GM12878 (cell line): ENCODE data around the gene DTX3.

Experiments used
- BRCA1 ChIP-seq: IDR thresholded peaks from 2 replicates; pipeline ENCODE4 v1.6.1; 2011; ENCODE audit warnings: low read depth, low read length, improper control_type of control experiment
- HDGF ChIP-seq: fragments of 450-650 bp; IDR thresholded peaks from 2 replicates; pipeline ENCODE4 v1.6.1; 2016; ENCODE audit warnings: antibody characterized with exemption
- NR2C1 ChIP-seq: fragments of 450-650 bp; IDR thresholded peaks from 2 replicates; pipeline ENCODE4 v1.6.1; 2017; ENCODE audit warnings: antibody characterized with exemption, mild to moderate bottlenecking, moderate library complexity
- PAX5 ChIP-seq: IDR thresholded peaks from 2 replicates; pipeline ENCODE4 v1.6.1; 2011; ENCODE audit warnings: low read depth, low read length, borderline replicate concordance
- POLR2A ChIP-seq: IDR thresholded peaks from 2 replicates; pipeline ENCODE4 v1.6.1; 2011; ENCODE audit warnings: low read depth, mild to moderate bottlenecking, low read length
- SUZ12 ChIP-seq: fragments of 200-600 bp; sonication (generic); IDR thresholded peaks from one replicate; pipeline ENCODE4 v1.6.1; 2018; ENCODE audit warnings: antibody characterized with exemption, mild to moderate bottlenecking; ENCODE audit not compliant: unreplicated experiment
- TCF7 ChIP-seq: IDR thresholded peaks from 2 replicates; pipeline ENCODE4 v1.6.1; 2014; ENCODE audit warnings: antibody characterized with exemption, borderline replicate concordance
- YY1 ChIP-seq: IDR thresholded peaks from 2 replicates; pipeline ENCODE4 v1.6.1; 2011; ENCODE audit warnings: low read depth, mild to moderate bottlenecking, low read length
- ZNF274 ChIP-seq: IDR thresholded peaks from one replicate; pipeline ENCODE4 v1.8.0; 2011; ENCODE audit not compliant: insufficient read length, insufficient read depth
- ZNF384 ChIP-seq: IDR thresholded peaks from 2 replicates; pipeline ENCODE4 v1.6.1; 2012; ENCODE audit warnings: low read depth, mild to moderate bottlenecking, low read length, improper control_type of control experiment, borderline replicate concordance
- TF ChIP-seq, protein P1 (sequence below): fragments of 450-650 bp; IDR thresholded peaks from 2 replicates; pipeline ENCODE4 v1.6.1; 2017; ENCODE audit warnings: mild to moderate bottlenecking, low read depth, inconsistent platforms; ENCODE audit not compliant: poor library complexity, severe bottlenecking
- TF ChIP-seq, protein P2 (sequence below): fragments of 450-650 bp; formaldehyde crosslinking; IDR thresholded peaks from 2 replicates; pipeline ENCODE4 v1.5.0; 2022; ENCODE audit warnings: mild to moderate bottlenecking, missing genetic modification characterization
- TF ChIP-seq, protein P3 (sequence below), 3 experiments: IDR thresholded peaks in 2 of 3; conservative IDR thresholded peaks in 1 of 3; 2 replicates each; pipeline ENCODE4 v1.5.1; 2011; ENCODE audit warnings: low read depth in 3 of 3, low read length in 3 of 3, mild to moderate bottlenecking in 3 of 3, control low read depth in 2 of 3, moderate library complexity in 2 of 3, inconsistent platforms in 1 of 3, mixed read lengths in 1 of 3; ENCODE audit not compliant: control insufficient read depth in 2 of 3, insufficient read depth in 1 of 3; ENCODE audit errors: extremely low read depth in 1 of 3
- TF ChIP-seq, protein P4 (sequence below): fragments of 450-650 bp; IDR thresholded peaks from 2 replicates; pipeline ENCODE4 v1.6.1; 2017; ENCODE audit warnings: mild to moderate bottlenecking

DNA sequence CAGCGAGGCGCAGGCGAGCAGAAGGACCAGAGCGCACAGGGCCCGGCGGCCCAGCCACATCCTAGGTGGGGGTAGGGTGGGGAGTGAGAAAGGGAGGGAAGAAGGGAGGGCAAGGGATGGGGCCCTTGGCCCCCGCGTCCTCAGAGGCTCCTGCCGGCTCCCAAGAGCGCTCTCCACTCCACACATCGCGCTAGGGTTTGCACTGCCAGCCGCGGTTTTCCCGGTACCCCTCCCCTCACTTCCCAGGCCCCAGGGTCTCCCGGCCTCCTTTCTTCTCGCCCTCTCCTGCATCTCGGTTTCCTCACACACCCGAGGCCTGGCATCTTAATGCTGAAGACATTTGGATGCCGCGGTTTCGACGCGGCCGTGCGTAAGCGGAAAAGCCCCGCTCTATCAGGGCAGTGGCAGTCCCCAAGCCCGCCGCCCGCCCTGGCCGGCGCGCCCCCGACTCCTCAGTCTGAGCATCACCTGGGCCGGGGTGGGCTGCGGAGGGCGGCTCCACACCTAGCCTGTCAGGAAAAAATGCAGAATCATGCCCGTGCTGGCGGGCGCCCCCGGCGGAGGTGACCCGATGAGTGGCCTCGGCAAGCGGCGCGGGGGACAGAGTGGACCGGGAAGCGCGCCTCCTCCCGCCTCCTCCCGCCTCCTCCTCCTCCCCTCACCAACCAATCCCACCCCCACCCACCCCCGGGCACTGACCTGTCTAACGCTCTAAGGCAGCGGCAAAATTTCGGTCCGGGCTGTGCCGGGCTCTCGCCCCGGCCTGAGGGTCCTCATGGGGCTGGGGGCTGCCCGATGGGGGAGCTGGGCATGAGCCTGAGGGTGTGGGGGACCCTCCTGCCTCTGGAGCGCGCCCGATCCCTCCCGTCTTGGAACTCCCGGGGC is 27.7 kb downstream of the DTX3 start:
- TF ChIP-seq NR2C1 = no peak
- TF ChIP-seq SUZ12 = no peak
- TF ChIP-seq, protein P1, sequence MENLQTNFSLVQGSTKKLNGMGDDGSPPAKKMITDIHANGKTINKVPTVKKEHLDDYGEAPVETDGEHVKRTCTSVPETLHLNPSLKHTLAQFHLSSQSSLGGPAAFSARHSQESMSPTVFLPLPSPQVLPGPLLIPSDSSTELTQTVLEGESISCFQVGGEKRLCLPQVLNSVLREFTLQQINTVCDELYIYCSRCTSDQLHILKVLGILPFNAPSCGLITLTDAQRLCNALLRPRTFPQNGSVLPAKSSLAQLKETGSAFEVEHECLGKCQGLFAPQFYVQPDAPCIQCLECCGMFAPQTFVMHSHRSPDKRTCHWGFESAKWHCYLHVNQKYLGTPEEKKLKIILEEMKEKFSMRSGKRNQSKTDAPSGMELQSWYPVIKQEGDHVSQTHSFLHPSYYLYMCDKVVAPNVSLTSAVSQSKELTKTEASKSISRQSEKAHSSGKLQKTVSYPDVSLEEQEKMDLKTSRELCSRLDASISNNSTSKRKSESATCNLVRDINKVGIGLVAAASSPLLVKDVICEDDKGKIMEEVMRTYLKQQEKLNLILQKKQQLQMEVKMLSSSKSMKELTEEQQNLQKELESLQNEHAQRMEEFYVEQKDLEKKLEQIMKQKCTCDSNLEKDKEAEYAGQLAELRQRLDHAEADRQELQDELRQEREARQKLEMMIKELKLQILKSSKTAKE = no peak
- TF ChIP-seq POLR2A = no peak
- TF ChIP-seq, protein P2, sequence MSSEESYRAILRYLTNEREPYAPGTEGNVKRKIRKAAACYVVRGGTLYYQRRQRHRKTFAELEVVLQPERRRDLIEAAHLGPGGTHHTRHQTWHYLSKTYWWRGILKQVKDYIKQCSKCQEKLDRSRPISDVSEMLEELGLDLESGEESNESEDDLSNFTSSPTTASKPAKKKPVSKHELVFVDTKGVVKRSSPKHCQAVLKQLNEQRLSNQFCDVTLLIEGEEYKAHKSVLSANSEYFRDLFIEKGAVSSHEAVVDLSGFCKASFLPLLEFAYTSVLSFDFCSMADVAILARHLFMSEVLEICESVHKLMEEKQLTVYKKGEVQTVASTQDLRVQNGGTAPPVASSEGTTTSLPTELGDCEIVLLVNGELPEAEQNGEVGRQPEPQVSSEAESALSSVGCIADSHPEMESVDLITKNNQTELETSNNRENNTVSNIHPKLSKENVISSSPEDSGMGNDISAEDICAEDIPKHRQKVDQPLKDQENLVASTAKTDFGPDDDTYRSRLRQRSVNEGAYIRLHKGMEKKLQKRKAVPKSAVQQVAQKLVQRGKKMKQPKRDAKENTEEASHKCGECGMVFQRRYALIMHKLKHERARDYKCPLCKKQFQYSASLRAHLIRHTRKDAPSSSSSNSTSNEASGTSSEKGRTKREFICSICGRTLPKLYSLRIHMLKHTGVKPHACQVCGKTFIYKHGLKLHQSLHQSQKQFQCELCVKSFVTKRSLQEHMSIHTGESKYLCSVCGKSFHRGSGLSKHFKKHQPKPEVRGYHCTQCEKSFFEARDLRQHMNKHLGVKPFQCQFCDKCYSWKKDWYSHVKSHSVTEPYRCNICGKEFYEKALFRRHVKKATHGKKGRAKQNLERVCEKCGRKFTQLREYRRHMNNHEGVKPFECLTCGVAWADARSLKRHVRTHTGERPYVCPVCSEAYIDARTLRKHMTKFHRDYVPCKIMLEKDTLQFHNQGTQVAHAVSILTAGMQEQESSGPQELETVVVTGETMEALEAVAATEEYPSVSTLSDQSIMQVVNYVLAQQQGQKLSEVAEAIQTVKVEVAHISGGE = no peak
- no peak for TF ChIP-seq BRCA1
- no peak for TF ChIP-seq ZNF274
- no peak for TF ChIP-seq YY1
- TF ChIP-seq, protein P3, sequence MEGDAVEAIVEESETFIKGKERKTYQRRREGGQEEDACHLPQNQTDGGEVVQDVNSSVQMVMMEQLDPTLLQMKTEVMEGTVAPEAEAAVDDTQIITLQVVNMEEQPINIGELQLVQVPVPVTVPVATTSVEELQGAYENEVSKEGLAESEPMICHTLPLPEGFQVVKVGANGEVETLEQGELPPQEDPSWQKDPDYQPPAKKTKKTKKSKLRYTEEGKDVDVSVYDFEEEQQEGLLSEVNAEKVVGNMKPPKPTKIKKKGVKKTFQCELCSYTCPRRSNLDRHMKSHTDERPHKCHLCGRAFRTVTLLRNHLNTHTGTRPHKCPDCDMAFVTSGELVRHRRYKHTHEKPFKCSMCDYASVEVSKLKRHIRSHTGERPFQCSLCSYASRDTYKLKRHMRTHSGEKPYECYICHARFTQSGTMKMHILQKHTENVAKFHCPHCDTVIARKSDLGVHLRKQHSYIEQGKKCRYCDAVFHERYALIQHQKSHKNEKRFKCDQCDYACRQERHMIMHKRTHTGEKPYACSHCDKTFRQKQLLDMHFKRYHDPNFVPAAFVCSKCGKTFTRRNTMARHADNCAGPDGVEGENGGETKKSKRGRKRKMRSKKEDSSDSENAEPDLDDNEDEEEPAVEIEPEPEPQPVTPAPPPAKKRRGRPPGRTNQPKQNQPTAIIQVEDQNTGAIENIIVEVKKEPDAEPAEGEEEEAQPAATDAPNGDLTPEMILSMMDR (IDR thresholded peaks at IDR 0.05 in 2 of 3, conservative IDR thresholded peaks at IDR 0.05 in 1 of 3; ENCODE audit: control insufficient read depth in 2 of 3, extremely low read depth in 1 of 3, insufficient read depth in 1 of 3, low read depth in 3 of 3, low read length in 3 of 3) = peak in 1 of 3 experiments; percentile 8; a peak in 1 of 6 replicates
- TF ChIP-seq, protein P4, sequence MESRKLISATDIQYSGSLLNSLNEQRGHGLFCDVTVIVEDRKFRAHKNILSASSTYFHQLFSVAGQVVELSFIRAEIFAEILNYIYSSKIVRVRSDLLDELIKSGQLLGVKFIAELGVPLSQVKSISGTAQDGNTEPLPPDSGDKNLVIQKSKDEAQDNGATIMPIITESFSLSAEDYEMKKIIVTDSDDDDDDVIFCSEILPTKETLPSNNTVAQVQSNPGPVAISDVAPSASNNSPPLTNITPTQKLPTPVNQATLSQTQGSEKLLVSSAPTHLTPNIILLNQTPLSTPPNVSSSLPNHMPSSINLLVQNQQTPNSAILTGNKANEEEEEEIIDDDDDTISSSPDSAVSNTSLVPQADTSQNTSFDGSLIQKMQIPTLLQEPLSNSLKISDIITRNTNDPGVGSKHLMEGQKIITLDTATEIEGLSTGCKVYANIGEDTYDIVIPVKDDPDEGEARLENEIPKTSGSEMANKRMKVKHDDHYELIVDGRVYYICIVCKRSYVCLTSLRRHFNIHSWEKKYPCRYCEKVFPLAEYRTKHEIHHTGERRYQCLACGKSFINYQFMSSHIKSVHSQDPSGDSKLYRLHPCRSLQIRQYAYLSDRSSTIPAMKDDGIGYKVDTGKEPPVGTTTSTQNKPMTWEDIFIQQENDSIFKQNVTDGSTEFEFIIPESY = no peak
- TF ChIP-seq HDGF = no peak
- no peak for TF ChIP-seq ZNF384
- no peak for TF ChIP-seq PAX5
- no peak for TF ChIP-seq TCF7
